Natural killer cell (primary cell): ENCODE measurements around the gene TMEM19. TPM values are rescaled to one million over a fixed set of nuclear protein-coding genes. Genes with fewer than 3 reads are reported as not detected.

Experiments used
- ATAC-seq, 3 donors: fragments of 150-1000 bp in 2 of 3; fragments of 200-7000 bp in 1 of 3; cut with Tn5 transposase; 1 replicate in 1 of 3; 2 replicates in 2 of 3; pipeline ENCODE4 v1.10.0; 2021; ENCODE audit warnings: mild to moderate bottlenecking in 2 of 3, moderate library complexity in 2 of 3
- DNase-seq, 2 donors: peaks; one replicate each; pipeline versions ENCODE4 v3.0.0 to v3.0.0-alpha.2; 2013 to 2021; ENCODE audit warnings: mixed read lengths in 1 of 2
- H3K27ac ChIP-seq: one replicate; pipeline ENCODE4 v1.5.1; 2013; ENCODE audit warnings: mild to moderate bottlenecking, low read length
- H3K27me3 ChIP-seq: one replicate; pipeline ENCODE4 v1.6.1; 2013; ENCODE audit warnings: low read length; ENCODE audit not compliant: control insufficient read depth, insufficient read depth
- H3K36me3 ChIP-seq: one replicate; pipeline ENCODE4 v1.6.1; 2013; ENCODE audit warnings: low read length; ENCODE audit not compliant: control insufficient read depth, insufficient read depth
- H3K4me1 ChIP-seq: one replicate; pipeline ENCODE4 v1.6.1; 2013; ENCODE audit warnings: low read length; ENCODE audit not compliant: control insufficient read depth, insufficient read depth
- H3K4me3 ChIP-seq: one replicate; pipeline ENCODE4 v1.5.1; 2013; ENCODE audit warnings: low read length
- H3K9me3 ChIP-seq: one replicate; pipeline ENCODE4 v1.6.1; 2013; ENCODE audit warnings: low read length; ENCODE audit not compliant: control insufficient read depth, insufficient read depth
- H3K27ac Mint-ChIP-seq, 2 donors: one replicate each; pipeline ENCODE4 v1.8.0; 2022; ENCODE audit warnings: mild to moderate bottlenecking in 2 of 2, mixed read lengths in 2 of 2, moderate library complexity in 1 of 2
- H3K27me3 Mint-ChIP-seq, 2 donors: one replicate each; pipeline ENCODE4 v1.8.0; 2022; ENCODE audit warnings: low read depth in 2 of 2, mixed read lengths in 2 of 2
- H3K36me3 Mint-ChIP-seq: one replicate; pipeline ENCODE4 v1.8.0; 2022; ENCODE audit warnings: mixed read lengths
- H3K4me1 Mint-ChIP-seq, 2 donors: one replicate each; pipeline ENCODE4 v1.8.0; 2022; ENCODE audit warnings: mixed read lengths in 2 of 2
- H3K4me3 Mint-ChIP-seq: one replicate; pipeline ENCODE4 v1.8.0; 2022; ENCODE audit warnings: mild to moderate bottlenecking, moderate library complexity, mixed read lengths
- H3K9me3 Mint-ChIP-seq, 2 donors: one replicate each; pipeline ENCODE4 v1.8.0; 2022; ENCODE audit warnings: mixed read lengths in 2 of 2
- CTCF ChIP-seq: fragments of 200-600 bp; IDR thresholded peaks from one replicate; pipeline ENCODE4 v1.8.0; 2022; ENCODE audit warnings: antibody characterized with exemption
- WGBS: methylation state at CpG from one replicate; pipeline ENCODE4 v1.1.7; 2013; ENCODE audit warnings: missing lambda C conversion rate; ENCODE audit not compliant: insufficient coverage; 5-methylcytosine and 5-hydroxymethylcytosine counted together
- intact Hi-C: fragments of 100-400 bp; cut with micrococcal nuclease; formaldehyde crosslinking; loops from one replicate; pipeline ENCODE4 v1.14.2; 2022
- total RNA-seq, 4 donors: library from RNA; stranded (reverse); fragments of 120-200 nt in 1 of 4; gene quantifications; one replicate each; pipeline versions ENCODE4 v1.2.3 to v1.2.4, GENCODE V29; 2013 to 2022

TMEM19 gene
- total RNA-seq, 3 donors from 2014 or later (not counting 1 experiment from before 2014, with no cell fraction given), result 13.8 to 24.6 (median 18.9) TPM

GRCh38 chr12:71645268-71645667, 40.6 kb upstream of the TMEM19 start:
- H3K4me1 ChIP-seq, result no peaks in the 10 kb centered on the region
- Mint-ChIP-seq H3K27me3 (no peaks in the 10 kb centered on the region), H3K4me3 (no peak overlapping the region), H3K9me3 (no peaks in the 10 kb centered on the region), H3K36me3 (peaks cover 19% of the 10 kb centered on the region), H3K4me1 (peaks cover 12 to 20% of the 10 kb centered on the region in 2 donors), H3K27ac (peak overlapping the region; percentile 25 to 37)
- ATAC-seq, result no peak
- intact Hi-C loops, result no loop called here
- H3K27me3 ChIP-seq, result no peaks in the 10 kb centered on the region
- H3K36me3 ChIP-seq, result peaks cover 71% of the 10 kb centered on the region
- no peak for TF ChIP-seq CTCF
- DNase-seq, result no peak
- no peak overlapping the region for H3K4me3 ChIP-seq
- 42% methylated on average over 3 of the region's 3 CpGs for WGBS
- no peaks in the 10 kb centered on the region for H3K9me3 ChIP-seq
- no peak overlapping the region for H3K27ac ChIP-seq

- Histone ChIP-seq H3K36me3 (peaks cover 63% of the 10 kb centered on the region), H3K4me3 (no peak overlapping the region), H3K9me3 (no peaks in the 10 kb centered on the region), H3K27ac (no peak overlapping the region), H3K4me1 (no peaks in the 10 kb centered on the region), H3K27me3 (no peaks in the 10 kb centered on the region)
- DNase-seq, result no peak
- intact Hi-C loops, result no loop called here
- H3K27ac Mint-ChIP-seq, result peak overlapping the region in 1 of 2 donors; percentile 36
- ATAC-seq, result no peak
- H3K9me3 Mint-ChIP-seq, result no peaks in the 10 kb centered on the region
- no peak for TF ChIP-seq CTCF
- H3K36me3 Mint-ChIP-seq, result peaks cover 19% of the 10 kb centered on the region
- H3K4me3 Mint-ChIP-seq, result no peak overlapping the region
- peaks cover 12 to 20% of the 10 kb centered on the region in 2 donors for H3K4me1 Mint-ChIP-seq
- no peaks in the 10 kb centered on the region for H3K27me3 Mint-ChIP-seq
- WGBS, result 98% methylated on average over 3 of the region's 3 CpGs
Observed at GRCh38 chr12:71646512-71646911, 39.4 kb upstream of the TMEM19 start.

- no peak for TF ChIP-seq CTCF
- 95% methylated on average over 4 of the region's 4 CpGs for WGBS
- H3K4me1 Mint-ChIP-seq, result peaks cover 10 to 20% of the 10 kb centered on the region in 2 donors
- Histone ChIP-seq H3K9me3 (no peaks in the 10 kb centered on the region), H3K4me1 (no peaks in the 10 kb centered on the region), H3K27me3 (no peaks in the 10 kb centered on the region), H3K36me3 (peaks cover 58% of the 10 kb centered on the region), H3K4me3 (no peak overlapping the region), H3K27ac (no peak overlapping the region)
- peaks cover 16% of the 10 kb centered on the region for H3K36me3 Mint-ChIP-seq
- ATAC-seq (no peak), DNase-seq (no peak)
- no peak overlapping the region for H3K27ac Mint-ChIP-seq
- no peak overlapping the region for H3K4me3 Mint-ChIP-seq
- no peaks in the 10 kb centered on the region for H3K9me3 Mint-ChIP-seq
- no peaks in the 10 kb centered on the region for H3K27me3 Mint-ChIP-seq
- intact Hi-C loops, result no loop called here
Observed at GRCh38 chr12:71648537-71648936, 37.3 kb upstream of the TMEM19 start.

GRCh38 chr12:71649401-71649800, 36.5 kb upstream of the TMEM19 start:
- Histone ChIP-seq H3K4me1 (no peaks in the 10 kb centered on the region), H3K36me3 (peaks cover 52% of the 10 kb centered on the region), H3K27ac (no peak overlapping the region), H3K27me3 (no peaks in the 10 kb centered on the region), H3K9me3 (no peaks in the 10 kb centered on the region), H3K4me3 (no peak overlapping the region)
- DNase-seq, result no peak
- Mint-ChIP-seq H3K4me3 (no peak overlapping the region), H3K27me3 (no peaks in the 10 kb centered on the region), H3K27ac (peak overlapping the region in 1 of 2 donors; percentile 47), H3K4me1 (peaks cover 9 to 23% of the 10 kb centered on the region in 2 donors), H3K36me3 (peaks cover 8% of the 10 kb centered on the region), H3K9me3 (no peaks in the 10 kb centered on the region)
- no peak for TF ChIP-seq CTCF
- intact Hi-C loops, result no loop called here
- ATAC-seq, result no peak
- WGBS, result no CpG with 5 or more reads among the region's 2 CpGs
